Endothelial cell of umbilical vein (primary cell): ENCODE data around the gene ATG5. TPM values are rescaled to one million over a fixed set of nuclear protein-coding genes. Genes with fewer than 3 reads are reported as not detected.
"Not testable (repeated sequence)": the region's sequence is repeated elsewhere in the genome, so short reads cannot be mapped to it uniquely, and the experiment has no call there.

Experiments
- BruUV-seq: library from RNA; stranded (reverse); fragments of 400-500 nt; replicated peaks from 2 replicates; lab custom pipeline; 2021; lab: Mats Ljungman, UMichigan
- CTCF ChIA-PET: fragments of 300-600, 350-600 bp; sonication (Branson Sonifier 250); formaldehyde crosslinking; loops from one replicate; lab custom pipeline; 2021; ENCODE audit warnings: antibody characterized with exemption, inconsistent platforms; lab: Charles Lee
- POLR2A ChIA-PET: fragments of 300-600, 350-600 bp; sonication (Branson Sonifier 250); formaldehyde crosslinking; loops from one replicate; lab custom pipeline; 2021; ENCODE audit warnings: antibody characterized with exemption, inconsistent platforms; lab: Charles Lee
- DNase-seq: peaks from one replicate; pipeline ENCODE4 v3.0.0-alpha.2; 2011; ENCODE audit warnings: low read depth, low spot score
- FAIRE-seq: peaks from 2 replicates; lab custom pipeline; 2011; peaks lifted over from hg19 to GRCh38; lab: Jason Lieb, UNC
- H2AFZ ChIP-seq: 2 replicates; pipeline ENCODE4 v1.6.0; 2012; ENCODE audit warnings: low read depth, low read length, control low read depth, inconsistent platforms
- H3K27ac ChIP-seq: 2 replicates; pipeline ENCODE4 v1.5.1; 2011; ENCODE audit warnings: low read depth, mild to moderate bottlenecking, control low read depth, low read length, moderate library complexity; ENCODE audit not compliant: insufficient read depth
- H3K27me3 ChIP-seq, 2 experiments: 2 replicates each; pipeline versions ENCODE4 v1.6.0 to v1.6.1; 2011; ENCODE audit warnings: low read length in 2 of 2, mixed read lengths in 1 of 2; ENCODE audit not compliant: control insufficient read depth in 2 of 2, insufficient read depth in 2 of 2
- H3K36me3 ChIP-seq, 2 experiments: 2 replicates in 1 of 2; 3 replicates in 1 of 2; pipeline ENCODE4 v1.5.1; 2011; ENCODE audit warnings: low read length in 2 of 2, mild to moderate bottlenecking in 1 of 2, moderate library complexity in 1 of 2; ENCODE audit not compliant: control insufficient read depth in 2 of 2, insufficient read depth in 2 of 2; ENCODE audit errors: extremely low read depth in 1 of 2
- H3K4me1 ChIP-seq: 3 replicates; pipeline ENCODE4 v1.5.1; 2011; ENCODE audit warnings: mild to moderate bottlenecking, low read length; ENCODE audit not compliant: control insufficient read depth, insufficient read depth; ENCODE audit errors: extremely low read depth
- H3K4me2 ChIP-seq: 2 replicates; pipeline ENCODE4 v1.6.1; 2011; ENCODE audit warnings: low read length, control low read depth, mixed read lengths; ENCODE audit not compliant: insufficient read depth
- H3K4me3 ChIP-seq, 3 experiments: fragments of 200-600 bp in 1 of 3; sonication (generic), shearing (Covaris generic) in 1 of 3; replicated peaks in 1 of 3; 2 replicates each; pipeline ENCODE4 v1.5.1; 2011 to 2016; ENCODE audit warnings: control low read depth in 3 of 3, low read length in 3 of 3, mild to moderate bottlenecking in 2 of 3, inconsistent platforms in 1 of 3, low read depth in 1 of 3, moderate library complexity in 1 of 3; ENCODE audit not compliant: insufficient read depth in 1 of 3
- H3K79me2 ChIP-seq: 2 replicates; pipeline ENCODE4 v1.6.0; 2012; ENCODE audit warnings: low read length, inconsistent platforms; ENCODE audit not compliant: control insufficient read depth, insufficient read depth
- H3K9ac ChIP-seq: replicated peaks from 2 replicates; pipeline ENCODE3; 2011; ENCODE audit warnings: low read length, control low read depth; ENCODE audit not compliant: insufficient read depth; ENCODE audit errors: extremely low read depth
- H3K9me1 ChIP-seq: replicated peaks from 3 replicates; pipeline ENCODE4 v1.6.0; 2011; ENCODE audit warnings: mild to moderate bottlenecking, low read length; ENCODE audit not compliant: control insufficient read depth, insufficient read depth; ENCODE audit errors: extremely low read depth
- H3K9me3 ChIP-seq: replicated peaks from 2 replicates; pipeline ENCODE4 v1.5.1; 2012; ENCODE audit warnings: low read length, inconsistent platforms; ENCODE audit not compliant: control insufficient read depth, insufficient read depth
- H4K20me1 ChIP-seq: replicated peaks from 2 replicates; pipeline ENCODE3; 2011; ENCODE audit warnings: mild to moderate bottlenecking, low read length; ENCODE audit not compliant: control insufficient read depth, insufficient read depth; ENCODE audit errors: extremely low read depth
- MAX ChIP-seq: IDR thresholded peaks from 2 replicates; pipeline ENCODE4 v1.6.1; 2011; ENCODE audit not compliant: insufficient read depth, insufficient read length
- MYC ChIP-seq: IDR thresholded peaks from one replicate; pipeline ENCODE4 v1.6.1; 2011; ENCODE audit warnings: mild to moderate bottlenecking, low read depth, low read length
- POLR2A ChIP-seq: IDR thresholded peaks from 2 replicates; pipeline ENCODE4 v1.6.1; 2012; ENCODE audit warnings: low read depth, mild to moderate bottlenecking, control low read depth, low read length
- dilution Hi-C: fragments of 300-500 bp; cut with MboI; formaldehyde crosslinking; loops from one replicate; pipeline ENCODE4 v1.15.0; 2019; ENCODE audit warnings: low sequenced_read_pairs; ENCODE audit not compliant: extremely low pct_ligation_motif_present
- intact Hi-C: fragments of 100-400 bp; cut with micrococcal nuclease; formaldehyde crosslinking; loops from one replicate; pipeline ENCODE4 v1.10.0; 2022
- polyA plus RNA-seq, 4 experiments: library from polyadenylated mRNA; depleted of rRNA in 3 of 4; stranded (reverse) in 3 of 4; unstranded in 1 of 4; fragments of >200 nt; gene quantifications; 2 replicates each; pipeline versions ENCODE4 v1.2.1 to v1.2.3, GENCODE V29; 2011 to 2012; ENCODE audit warnings: missing spikeins in 1 of 4
- total RNA-seq: library from RNA; stranded (reverse); gene quantifications from 2 replicates; pipeline ENCODE4 v1.2.3, GENCODE V29; 2021

The ATG5 gene
- total and polyA plus RNA-seq, 2 donors (not counting 3 experiments of a cell fraction or from before 2014, with no cell fraction given) = 14.1 to 32.8 TPM

- ChIA-PET CTCF (interaction anchor here (2.3 kb wide), 1 partner anchor 10 kb away, joined by 11 read pairs; no protein-coding TSS in a partner anchor), POLR2A (no interaction called here)
- no peaks in the 10 kb centered on the region for H3K4me1 ChIP-seq
- H3K27ac ChIP-seq = no peak overlapping the region
- H3K9me1 ChIP-seq = no peaks in the 10 kb centered on the region
- no peak overlapping the region for H3K4me3 ChIP-seq
- H2AFZ ChIP-seq = no peak overlapping the region
- intact Hi-C loops (no loop called here), dilution Hi-C loops (no loop called here)
- no peak overlapping the region for H3K4me2 ChIP-seq
- H3K27me3 ChIP-seq = no peaks in the 10 kb centered on the region
- H3K36me3 ChIP-seq = no peaks in the 10 kb centered on the region
- peaks cover 60% of the 10 kb centered on the region for H3K79me2 ChIP-seq
- TF ChIP-seq POLR2A (no peak), MAX (no peak), MYC (no peak)
- H4K20me1 ChIP-seq = no peaks in the 10 kb centered on the region
- no peak overlapping the region for H3K9ac ChIP-seq
- no peaks in the 10 kb centered on the region for H3K9me3 ChIP-seq
- no TSS peak for BruUV-seq
- FAIRE-seq (no peak), DNase-seq (no peak)
Measured at GRCh38 chr6:106270414-106270813, 55.1 kb downstream of the ATG5 start.

- H3K9me1 ChIP-seq, H3K36me3 ChIP-seq, H2AFZ ChIP-seq, POLR2A ChIA-PET, BruUV-seq, dilution Hi-C loops, H3K4me2 ChIP-seq, H3K4me1 ChIP-seq, H3K4me3 ChIP-seq, H4K20me1 ChIP-seq, H3K27ac ChIP-seq, intact Hi-C loops, H3K27me3 ChIP-seq, FAIRE-seq, H3K9ac ChIP-seq, DNase-seq, H3K9me3 ChIP-seq: not testable (repeated sequence)
- H3K79me2 ChIP-seq = peaks cover 62% of the 10 kb centered on the region
- CTCF ChIA-PET = interaction anchor here (0.9 to 2.3 kb wide), 3 partner anchors 11 to 28 kb away, joined by 3 to 11 read pairs (median 3); no protein-coding TSS in a partner anchor
Measured at GRCh38 chr6:106269268-106269919, 56.2 kb downstream of the ATG5 start.

- intact Hi-C loops, H3K9me3 ChIP-seq, H2AFZ ChIP-seq, H3K4me2 ChIP-seq, H3K36me3 ChIP-seq, FAIRE-seq, H3K4me1 ChIP-seq, dilution Hi-C loops, H3K9me1 ChIP-seq, BruUV-seq, DNase-seq, H3K27me3 ChIP-seq, H3K27ac ChIP-seq, H3K9ac ChIP-seq, H4K20me1 ChIP-seq, H3K4me3 ChIP-seq, POLR2A ChIA-PET: not testable (repeated sequence)
- CTCF ChIA-PET = interaction anchor here (0.9 kb wide), 1 partner anchor 12 kb away, joined by 3 read pairs; no protein-coding TSS in a partner anchor
- peaks cover 63% of the 10 kb centered on the region for H3K79me2 ChIP-seq
Measured at GRCh38 chr6:106268500-106268899, 57.1 kb downstream of the ATG5 start.

GRCh38 chr6:106264433-106264832 lies 61.1 kb downstream of the ATG5 start:
- H3K9me1 ChIP-seq, DNase-seq, FAIRE-seq, POLR2A ChIA-PET, H3K9ac ChIP-seq, H3K4me3 ChIP-seq, H3K4me1 ChIP-seq, H3K4me2 ChIP-seq, H4K20me1 ChIP-seq, BruUV-seq, H3K27me3 ChIP-seq, dilution Hi-C loops, H3K36me3 ChIP-seq, H3K27ac ChIP-seq, intact Hi-C loops, H2AFZ ChIP-seq, H3K9me3 ChIP-seq, CTCF ChIA-PET: not testable (repeated sequence)
- H3K79me2 ChIP-seq = peaks cover 43% of the 10 kb centered on the region
